AG04450 (cell line): ENCODE data around the gene COL25A1. TPM values are rescaled to one million over a fixed set of nuclear protein-coding genes. Genes with fewer than 3 reads are reported as not detected.
"Not testable (repeated sequence)": the region's sequence is repeated elsewhere in the genome, so short reads cannot be mapped to it uniquely, and the experiment has no call there.

Experiments used
- CTCF ChIA-PET: fragments of 300-600, 350-600 bp; formaldehyde crosslinking; extraction: SDS; loops from one replicate; lab custom pipeline; 2022; ENCODE audit warnings: antibody characterized with exemption, inconsistent platforms; lab: Charles Lee
- POLR2A ChIA-PET: fragments of 350-600 bp; formaldehyde crosslinking; extraction: SDS; loops from one replicate; lab custom pipeline; 2021; ENCODE audit warnings: antibody characterized with exemption, inconsistent platforms; lab: Yijun Ruan, JAX
- DNase-seq: peaks from one replicate; pipeline ENCODE4 v3.0.0-alpha.2; 2011; ENCODE audit warnings: low read depth, low spot score
- H3K27ac ChIP-seq: one replicate; pipeline ENCODE4 v1.5.1; 2012; ENCODE audit warnings: low read depth, low read length, control low read depth
- H3K27me3 ChIP-seq: one replicate; pipeline ENCODE4 v1.6.0; 2012; ENCODE audit warnings: low read length; ENCODE audit not compliant: control insufficient read depth, insufficient read depth
- H3K4me3 ChIP-seq: 2 replicates; pipeline ENCODE4 v1.5.1; 2011; ENCODE audit warnings: mild to moderate bottlenecking, low read depth, low read length, control low read depth
- H3K9me3 ChIP-seq: 2 replicates; pipeline ENCODE4 v1.5.1; 2012; ENCODE audit warnings: low read length; ENCODE audit not compliant: control insufficient read depth, insufficient read depth
- polyA plus RNA-seq: library from polyadenylated mRNA; depleted of rRNA; stranded (reverse); fragments of >200 nt; gene quantifications from 2 replicates; pipeline ENCODE4 v1.2.3, GENCODE V29; 2011
- TF ChIP-seq, protein P1 (sequence below): IDR thresholded peaks from 2 replicates; pipeline ENCODE4 v1.5.1; 2011; ENCODE audit warnings: low read depth, low read length, control low read depth, inconsistent platforms

Gene COL25A1
- polyA plus RNA-seq, 1 experiment = not detected

DNA sequence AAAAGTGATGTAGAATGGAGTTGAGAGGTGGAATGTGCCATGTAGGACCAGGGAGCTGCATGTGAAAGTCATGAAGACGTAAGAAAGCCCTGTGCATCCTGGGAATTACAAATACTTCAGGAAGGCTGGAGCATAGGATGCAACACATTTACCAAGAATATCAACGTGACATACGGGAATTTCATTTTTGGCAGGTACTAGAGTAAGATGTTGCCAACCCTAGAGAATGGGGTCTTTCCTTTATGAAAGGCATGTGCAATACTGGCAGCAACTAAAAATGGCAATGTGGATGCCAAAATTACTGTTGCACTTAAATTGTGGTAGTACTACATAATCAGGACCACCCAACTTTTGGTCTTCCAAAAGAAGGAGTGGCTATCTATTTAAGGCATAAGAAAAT, 188.0 kb downstream of the COL25A1 start:
- POLR2A ChIA-PET = no interaction called here

DNA sequence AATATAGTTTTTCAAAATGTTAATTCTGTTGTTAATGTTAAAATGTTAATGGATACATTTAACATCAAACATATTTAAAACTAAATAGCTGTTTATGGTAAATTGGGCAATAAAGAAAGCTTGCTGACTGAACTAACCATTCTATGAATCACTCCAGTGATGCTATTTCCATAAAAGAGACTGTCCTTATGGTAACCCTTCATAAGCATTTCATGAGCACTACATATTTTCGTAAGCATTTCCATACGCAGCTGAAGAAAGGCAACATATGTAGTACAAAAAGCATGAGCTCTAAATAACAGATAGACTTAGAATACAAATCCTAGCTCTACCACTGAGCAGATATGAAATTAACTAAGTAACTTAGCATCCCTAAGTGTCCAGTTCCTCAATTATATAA, 188.9 kb downstream of the COL25A1 start:
- DNase-seq = no peak
- Histone ChIP-seq H3K27me3 (no peaks in the 10 kb centered on the region), H3K27ac (no peak overlapping the region), H3K4me3 (no peak overlapping the region), H3K9me3 (no peaks in the 10 kb centered on the region)
- ChIA-PET CTCF (interaction anchor here (0.5 kb wide), 1 partner anchor 364 kb away, joined by 3 read pairs; no protein-coding TSS in a partner anchor), POLR2A (no interaction called here)
- TF ChIP-seq, protein P1, sequence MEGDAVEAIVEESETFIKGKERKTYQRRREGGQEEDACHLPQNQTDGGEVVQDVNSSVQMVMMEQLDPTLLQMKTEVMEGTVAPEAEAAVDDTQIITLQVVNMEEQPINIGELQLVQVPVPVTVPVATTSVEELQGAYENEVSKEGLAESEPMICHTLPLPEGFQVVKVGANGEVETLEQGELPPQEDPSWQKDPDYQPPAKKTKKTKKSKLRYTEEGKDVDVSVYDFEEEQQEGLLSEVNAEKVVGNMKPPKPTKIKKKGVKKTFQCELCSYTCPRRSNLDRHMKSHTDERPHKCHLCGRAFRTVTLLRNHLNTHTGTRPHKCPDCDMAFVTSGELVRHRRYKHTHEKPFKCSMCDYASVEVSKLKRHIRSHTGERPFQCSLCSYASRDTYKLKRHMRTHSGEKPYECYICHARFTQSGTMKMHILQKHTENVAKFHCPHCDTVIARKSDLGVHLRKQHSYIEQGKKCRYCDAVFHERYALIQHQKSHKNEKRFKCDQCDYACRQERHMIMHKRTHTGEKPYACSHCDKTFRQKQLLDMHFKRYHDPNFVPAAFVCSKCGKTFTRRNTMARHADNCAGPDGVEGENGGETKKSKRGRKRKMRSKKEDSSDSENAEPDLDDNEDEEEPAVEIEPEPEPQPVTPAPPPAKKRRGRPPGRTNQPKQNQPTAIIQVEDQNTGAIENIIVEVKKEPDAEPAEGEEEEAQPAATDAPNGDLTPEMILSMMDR = no peak

More for the DNA sequence above, 188.0 kb downstream of the COL25A1 start:
- no peak for DNase-seq
- H3K4me3 ChIP-seq = no peak overlapping the region
- TF ChIP-seq, protein P1 = no peak
- H3K27me3 ChIP-seq = no peaks in the 10 kb centered on the region
- CTCF ChIA-PET = no interaction called here
- H3K27ac ChIP-seq = no peak overlapping the region
- H3K9me3 ChIP-seq = no peaks in the 10 kb centered on the region

DNA sequence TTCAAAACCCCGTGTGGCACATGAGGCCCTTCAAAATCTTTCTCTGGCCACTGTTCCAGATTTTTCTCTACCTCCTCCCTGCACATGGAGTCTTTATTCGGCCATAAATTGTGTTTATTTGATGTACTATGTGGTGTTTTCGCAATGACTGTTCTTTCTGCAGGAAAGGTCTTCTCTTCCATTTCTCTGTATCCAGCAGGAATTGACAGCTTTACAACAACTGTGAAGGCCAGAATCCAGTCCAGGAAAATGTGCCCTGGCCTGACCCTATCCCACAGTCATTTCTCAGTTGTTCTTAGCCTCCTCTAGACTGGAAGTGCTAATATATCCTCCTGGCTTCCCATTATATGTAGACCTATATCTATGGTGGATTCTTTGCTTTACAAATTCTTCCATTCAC, 191.4 kb downstream of the COL25A1 start:
- Histone ChIP-seq H3K27me3 (no peaks in the 10 kb centered on the region), H3K9me3 (no peaks in the 10 kb centered on the region), H3K4me3 (no peak overlapping the region), H3K27ac (no peak overlapping the region)
- ChIA-PET CTCF (interaction anchor here (1.0 kb wide), 1 partner anchor 16 kb away, joined by 3 read pairs; no protein-coding TSS in a partner anchor), POLR2A (no interaction called here)
- DNase-seq = no peak
- TF ChIP-seq, protein P1 = no peak

DNA sequence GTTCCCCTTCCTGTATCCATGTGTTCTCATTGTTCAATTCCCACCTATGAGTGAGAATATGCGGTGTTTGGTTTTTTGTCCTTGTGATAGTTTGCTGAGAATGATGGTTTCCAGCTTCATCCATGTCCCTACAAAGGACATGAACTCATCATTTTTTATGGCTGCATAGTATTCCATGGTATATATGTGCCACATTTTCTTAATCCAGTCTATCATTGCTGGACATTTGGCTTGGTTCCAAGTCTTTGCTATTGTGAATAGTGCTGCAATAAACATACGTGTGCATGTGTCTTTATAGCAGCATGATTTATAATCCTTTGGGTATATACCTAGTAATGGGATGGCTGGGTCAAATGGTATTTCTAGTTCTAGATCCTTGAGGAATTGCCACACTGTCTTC, 194.2 kb downstream of the COL25A1 start:
- CTCF ChIA-PET, H3K9me3 ChIP-seq, H3K27ac ChIP-seq, DNase-seq, H3K4me3 ChIP-seq, H3K27me3 ChIP-seq, POLR2A ChIA-PET: not testable (repeated sequence)

DNA sequence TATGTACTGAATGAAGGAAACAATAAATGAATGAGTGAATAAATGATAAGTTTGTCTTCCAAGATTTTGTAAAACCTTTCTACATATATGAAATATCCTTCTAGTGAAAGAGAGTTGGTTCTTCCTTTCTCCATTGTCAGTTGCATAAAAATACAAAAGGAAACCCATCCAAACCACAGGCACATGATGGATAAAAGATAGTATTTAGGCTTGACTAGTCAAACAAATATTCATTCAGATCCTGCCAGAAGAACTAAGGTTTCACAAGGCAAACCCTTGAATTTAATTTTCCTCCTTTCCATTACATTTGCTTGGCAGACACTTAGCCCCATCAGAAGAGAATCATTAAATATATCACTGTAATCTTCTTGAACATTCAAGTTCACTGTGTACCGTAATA, 208.4 kb downstream of the COL25A1 start:
- CTCF ChIA-PET = no interaction called here
- POLR2A ChIA-PET = no interaction called here
- DNase-seq = no peak
- no peak overlapping the region for H3K27ac ChIP-seq
- H3K27me3 ChIP-seq = no peaks in the 10 kb centered on the region
- TF ChIP-seq, protein P1 = no peak
- H3K4me3 ChIP-seq = no peak overlapping the region
- no peaks in the 10 kb centered on the region for H3K9me3 ChIP-seq
